IMR-90 (cell line): ENCODE data around the gene DOCK4. TPM values are rescaled to one million over a fixed set of nuclear protein-coding genes. Genes with fewer than 3 reads are reported as not detected.

Experiments used
- ATAC-seq: fragments of 200-7000 bp; cut with Tn5 transposase; 2 replicates; pipeline ENCODE4 v1.9.1; 2020; ENCODE audit warnings: low read depth, mild to moderate bottlenecking, moderate library complexity
- BruUV-seq: library from RNA; stranded (reverse); fragments of 400-500 nt; replicated peaks from 2 replicates; lab custom pipeline; 2021; lab: Mats Ljungman, UMichigan
- CTCF ChIA-PET: fragments of 300-600 bp; formaldehyde crosslinking; extraction: SDS; loops from one replicate; lab custom pipeline; 2021; ENCODE audit warnings: antibody characterized with exemption; lab: Yijun Ruan, JAX
- POLR2A ChIA-PET: fragments of 300-600 bp; sonication (Branson Sonifier 250); formaldehyde crosslinking; loops from one replicate; lab custom pipeline; 2022; ENCODE audit warnings: antibody characterized with exemption; ENCODE audit not compliant: unreplicated experiment; lab: Charles Lee
- DNase-seq: peaks from one replicate; pipeline ENCODE4 v3.0.0; 2013
- H2AFZ ChIP-seq: replicated peaks from 2 replicates; pipeline ENCODE3; 2013; ENCODE audit warnings: low read length, mild to moderate bottlenecking; ENCODE audit not compliant: poor library complexity
- H2AK5ac ChIP-seq: 2 replicates; pipeline ENCODE4 v1.6.1; 2013; ENCODE audit warnings: low read depth, low read length, inconsistent platforms
- H2AK9ac ChIP-seq: replicated peaks from 2 replicates; pipeline ENCODE3; 2013; ENCODE audit warnings: mild to moderate bottlenecking, low read depth, low read length, moderate library complexity; ENCODE audit not compliant: poor library complexity
- H2BK120ac ChIP-seq: 2 replicates; pipeline ENCODE4 v1.6.1; 2013; ENCODE audit warnings: low read depth, low read length, inconsistent platforms
- H2BK15ac ChIP-seq: 3 replicates; pipeline ENCODE4 v1.6.1; 2013; ENCODE audit warnings: low read depth, low read length, inconsistent platforms
- H2BK20ac ChIP-seq: 2 replicates; pipeline ENCODE4 v1.6.1; 2013; ENCODE audit warnings: low read depth, mild to moderate bottlenecking, inconsistent platforms, low read length, moderate library complexity
- H2BK5ac ChIP-seq: 2 replicates; pipeline ENCODE4 v1.6.1; 2013; ENCODE audit warnings: mild to moderate bottlenecking, low read depth, low read length, inconsistent platforms; ENCODE audit not compliant: poor library complexity, severe bottlenecking
- H3K14ac ChIP-seq: replicated peaks from 2 replicates; pipeline ENCODE4 v1.6.1; 2013; ENCODE audit warnings: low read depth, low read length, inconsistent platforms
- H3K18ac ChIP-seq: 2 replicates; pipeline ENCODE4 v1.6.1; 2013; ENCODE audit warnings: low read depth, low read length, control low read depth
- H3K23ac ChIP-seq: 2 replicates; pipeline ENCODE4 v1.6.1; 2013; ENCODE audit warnings: low read depth, low read length, inconsistent platforms
- H3K27ac ChIP-seq: 2 replicates; pipeline ENCODE4 v1.5.1; 2013; ENCODE audit warnings: mild to moderate bottlenecking, control low read depth, low read length; ENCODE audit not compliant: insufficient read depth
- H3K27me3 ChIP-seq: 2 replicates; pipeline ENCODE4 v1.6.1; 2013; ENCODE audit warnings: low read length; ENCODE audit not compliant: control insufficient read depth, insufficient read depth
- H3K36me3 ChIP-seq: 2 replicates; pipeline ENCODE4 v1.6.1; 2013; ENCODE audit warnings: low read length, mixed read lengths; ENCODE audit not compliant: control insufficient read depth, insufficient read depth
- H3K4ac ChIP-seq: 2 replicates; pipeline ENCODE4 v1.6.1; 2013; ENCODE audit warnings: low read depth, low read length, inconsistent platforms
- H3K4me1 ChIP-seq: 2 replicates; pipeline ENCODE4 v1.6.1; 2013; ENCODE audit warnings: low read length, mixed read lengths; ENCODE audit not compliant: control insufficient read depth, insufficient read depth
- H3K4me2 ChIP-seq: 2 replicates; pipeline ENCODE4 v1.6.1; 2013; ENCODE audit warnings: low read depth, mild to moderate bottlenecking, control low read depth, low read length, moderate library complexity
- H3K4me3 ChIP-seq: 2 replicates; pipeline ENCODE4 v1.5.1; 2013; ENCODE audit warnings: low read depth, mild to moderate bottlenecking, control low read depth, low read length, moderate library complexity; ENCODE audit not compliant: insufficient read depth
- H3K56ac ChIP-seq: 2 replicates; pipeline ENCODE4 v1.6.1; 2013; ENCODE audit warnings: low read length, inconsistent platforms; ENCODE audit not compliant: insufficient read depth; ENCODE audit errors: extremely low read depth
- H3K79me1 ChIP-seq, 2 experiments: 2 replicates each; pipeline ENCODE4 v1.6.1; 2013; ENCODE audit warnings: low read length in 2 of 2, inconsistent platforms in 1 of 2, low read depth in 1 of 2
- H3K9ac ChIP-seq: 2 replicates; pipeline ENCODE4 v1.6.1; 2013; ENCODE audit warnings: low read depth, low read length, control low read depth
- H3K9me1 ChIP-seq: 2 replicates; pipeline ENCODE4 v1.6.1; 2013; ENCODE audit warnings: low read length, inconsistent platforms; ENCODE audit not compliant: insufficient read depth
- H3K9me3 ChIP-seq: 2 replicates; pipeline ENCODE4 v1.6.1; 2013; ENCODE audit warnings: low read length; ENCODE audit not compliant: control insufficient read depth, insufficient read depth
- H4K20me1 ChIP-seq: 2 replicates; pipeline ENCODE4 v1.6.1; 2013; ENCODE audit warnings: low read length, inconsistent platforms; ENCODE audit not compliant: insufficient read depth
- H4K5ac ChIP-seq: 2 replicates; pipeline ENCODE4 v1.6.1; 2013; ENCODE audit warnings: mild to moderate bottlenecking, low read depth, low read length, control low read depth
- H4K8ac ChIP-seq, 2 experiments: 2 replicates each; pipeline ENCODE4 v1.6.1; 2013; ENCODE audit warnings: low read depth in 2 of 2, low read length in 2 of 2, control low read depth in 1 of 2, inconsistent platforms in 1 of 2
- H4K91ac ChIP-seq: 2 replicates; pipeline ENCODE4 v1.6.1; 2013; ENCODE audit warnings: low read depth, low read length, inconsistent platforms; ENCODE audit not compliant: insufficient read depth
- CEBPB ChIP-seq: IDR thresholded peaks from 2 replicates; pipeline ENCODE4 v1.6.1; 2012; ENCODE audit warnings: low read depth, low read length, improper control_type of control experiment
- CTCF ChIP-seq: conservative IDR thresholded peaks from 2 replicates; pipeline ENCODE4 v1.5.1; 2012; ENCODE audit warnings: mild to moderate bottlenecking, low read depth, low read length, improper control_type of control experiment
- ELK1 ChIP-seq: fragments of 150-350 bp; IDR thresholded peaks from 2 replicates; pipeline ENCODE4 v1.6.1; 2016; ENCODE audit warnings: low read depth, mild to moderate bottlenecking, low read length, moderate library complexity, borderline replicate concordance
- FOS ChIP-seq: fragments of 150-350 bp; IDR thresholded peaks from 2 replicates; pipeline ENCODE4 v1.6.1; 2016; ENCODE audit warnings: low read depth, low read length
- MAFK ChIP-seq: IDR thresholded peaks from 2 replicates; pipeline ENCODE4 v1.6.1; 2012; ENCODE audit warnings: low read depth, low read length, improper control_type of control experiment
- MAZ ChIP-seq: IDR thresholded peaks from 2 replicates; pipeline ENCODE4 v1.6.1; 2012; ENCODE audit warnings: low read depth, mild to moderate bottlenecking, low read length, improper control_type of control experiment, moderate library complexity, borderline replicate concordance
- MXI1 ChIP-seq: IDR thresholded peaks from 2 replicates; pipeline ENCODE4 v1.6.1; 2012; ENCODE audit warnings: low read depth, mild to moderate bottlenecking, low read length, moderate library complexity, borderline replicate concordance
- NFE2L2 ChIP-seq: fragments of 150-350 bp; IDR thresholded peaks from 2 replicates; pipeline ENCODE4 v1.6.1; 2016; ENCODE audit warnings: low read depth, mild to moderate bottlenecking, low read length
- POLR2A ChIP-seq: IDR thresholded peaks from 2 replicates; pipeline ENCODE4 v1.6.1; 2012; ENCODE audit warnings: mild to moderate bottlenecking, low read depth, low read length
- RAD21 ChIP-seq: IDR thresholded peaks from 2 replicates; pipeline ENCODE4 v1.6.1; 2012; ENCODE audit warnings: low read length, improper control_type of control experiment
- RCOR1 ChIP-seq: IDR thresholded peaks from 2 replicates; pipeline ENCODE4 v1.6.1; 2012; ENCODE audit warnings: mild to moderate bottlenecking, low read length, improper control_type of control experiment; ENCODE audit not compliant: insufficient replicate concordance
- RFX5 ChIP-seq: IDR thresholded peaks from 2 replicates; pipeline ENCODE4 v1.8.0; 2012; ENCODE audit warnings: low read depth, mild to moderate bottlenecking, low read length, moderate library complexity
- SMC3 ChIP-seq: fragments of 150-350 bp; IDR thresholded peaks from 2 replicates; pipeline ENCODE4 v1.6.1; 2016; ENCODE audit warnings: low read depth, mild to moderate bottlenecking, antibody characterized with exemption, low read length, moderate library complexity
- USF2 ChIP-seq: fragments of 150-350 bp; IDR thresholded peaks from 2 replicates; pipeline ENCODE4 v1.6.1; 2017; ENCODE audit warnings: mild to moderate bottlenecking, antibody characterized with exemption, low read length, low read depth
- WGBS, 2 experiments: methylation state at CpG; one replicate each; pipeline versions ENCODE4 v1.1.5 to v1.1.7; 2013; ENCODE audit warnings: missing lambda C conversion rate in 2 of 2; ENCODE audit not compliant: insufficient read length in 1 of 2; ENCODE audit errors: extremely low coverage in 2 of 2; 5-methylcytosine and 5-hydroxymethylcytosine counted together
- dilution Hi-C: fragments of 300-500 bp; cut with HindIII; formaldehyde crosslinking; loops from one replicate; pipeline ENCODE4 v1.14.3; 2018; ENCODE audit warnings: low sequenced_read_pairs; ENCODE audit not compliant: unreplicated experiment
- in situ Hi-C: fragments of 300-500 bp; cut with MboI; formaldehyde crosslinking; loops from 3 replicates; pipeline ENCODE4 v1.14.3; 2019; ENCODE audit warnings: low sequenced_read_pairs, inconsistent platforms, mixed read lengths
- intact Hi-C: fragments of 100-400 bp; cut with micrococcal nuclease; formaldehyde crosslinking; loops from 2 replicates; pipeline ENCODE4 v1.10.0; 2022
- polyA plus RNA-seq, 3 experiments: library from polyadenylated mRNA; depleted of rRNA; stranded (reverse); fragments of >200 nt; gene quantifications; 2 replicates each; pipeline ENCODE4 v1.2.3, GENCODE V29; 2012; ENCODE audit warnings: low replicate concordance in 1 of 3
- total RNA-seq: library from RNA; depleted of rRNA; stranded (reverse); fragments of >200 nt; gene quantifications from 2 replicates; pipeline ENCODE4 v1.2.3, GENCODE V29; 2012

Gene DOCK4
- total and polyA plus RNA-seq, 2 of the 4 experiments (the other 2 are of a cell fraction): 4.4 to 12.2 TPM

GRCh38 chr7:112101201-112101846, 104.9 kb downstream of the DOCK4 start:
- H2AFZ ChIP-seq: no peak overlapping the region
- dilution Hi-C loops: no loop called here
- H2BK120ac ChIP-seq: no peak overlapping the region

More at GRCh38 chr7:112101201-112101846, 104.9 kb downstream of the DOCK4 start:
- no peak overlapping the region for H4K8ac ChIP-seq
- no peaks in the 10 kb centered on the region for H3K27me3 ChIP-seq
- H3K27ac ChIP-seq: no peak overlapping the region
- TF ChIP-seq RCOR1: no peak
- no peak for TF ChIP-seq MAFK
- no peak for TF ChIP-seq USF2
- TF ChIP-seq CTCF: no peak
- no peak for TF ChIP-seq NFE2L2
- no peak for TF ChIP-seq CEBPB
- no peak for TF ChIP-seq RFX5
- no peak for TF ChIP-seq ELK1
- no peak for TF ChIP-seq MAZ
- no peak for TF ChIP-seq RAD21
- no peak for TF ChIP-seq MXI1
- TF ChIP-seq SMC3: no peak
- no peak for TF ChIP-seq FOS
- TF ChIP-seq POLR2A: no peak
- no peak overlapping the region for H3K56ac ChIP-seq
- H2AK5ac ChIP-seq: no peak overlapping the region
- peaks cover 4 to 13% of the 10 kb centered on the region in 2 experiments; a peak in 1 of 4 replicates for H3K79me1 ChIP-seq
- no peak overlapping the region for H2BK5ac ChIP-seq
- ChIA-PET POLR2A (no interaction called here), CTCF (no interaction called here)
- no peak overlapping the region for H2BK20ac ChIP-seq
- H3K36me3 ChIP-seq: no peaks in the 10 kb centered on the region
- no peaks in the 10 kb centered on the region for H4K20me1 ChIP-seq
- H3K18ac ChIP-seq: no peak overlapping the region
- no peaks in the 10 kb centered on the region for H3K9me3 ChIP-seq
- no peak overlapping the region for H2AK9ac ChIP-seq
- H3K14ac ChIP-seq: no peak overlapping the region
- intact Hi-C loops: no loop called here
- no peak overlapping the region for H4K5ac ChIP-seq
- no peak overlapping the region for H3K4me2 ChIP-seq
- H3K9ac ChIP-seq: no peak overlapping the region
- no peak for DNase-seq
- no peak overlapping the region for H4K91ac ChIP-seq
- no peak overlapping the region for H2BK15ac ChIP-seq
- peaks cover 1% of the 10 kb centered on the region; the same call in 1 of the 2 replicates for H3K4me1 ChIP-seq
- no peak for ATAC-seq
- BruUV-seq: no TSS peak
- no peak overlapping the region for H3K4me3 ChIP-seq
- in situ Hi-C loops: no loop called here
- no peak overlapping the region for H3K4ac ChIP-seq
- 46% methylated on average over 2 of the region's 8 CpGs; no CpG with 5 or more reads in 1 of the 2 experiments for WGBS, 2 experiments
- H3K9me1 ChIP-seq: no peaks in the 10 kb centered on the region
- H3K23ac ChIP-seq: no peak overlapping the region
